GM11168 (cell line): Measurements from ENCODE around the gene COL25A1.

Experiments used
- in situ Hi-C: fragments of 300-500 bp; cut with MboI; formaldehyde crosslinking; loops from one replicate; pipeline ENCODE4 v1.12.0; 2022; ENCODE audit warnings: low sequenced_read_pairs; ENCODE audit not compliant: unreplicated experiment

The COL25A1 gene

GRCh38 chr4:108982402-108983185 is 319.9 kb downstream of the COL25A1 start:
- in situ Hi-C loops: no loop called here

GRCh38 chr4:108980455-108981239 is 321.8 kb downstream of the COL25A1 start:
- in situ Hi-C loops: no loop called here

- in situ Hi-C loops: no loop called here
Observed at GRCh38 chr4:108979759-108980158, 322.7 kb downstream of the COL25A1 start.

- in situ Hi-C loops: no loop called here
Observed at GRCh38 chr4:108978066-108978465, 324.4 kb downstream of the COL25A1 start.

GRCh38 chr4:108972613-108973283 is 329.7 kb downstream of the COL25A1 start:
- in situ Hi-C loops: no loop called here

GRCh38 chr4:108971473-108971872 is 331.0 kb downstream of the COL25A1 start:
- in situ Hi-C loops: no loop called here

- in situ Hi-C loops: no loop called here
Observed at GRCh38 chr4:108965472-108966076, 336.9 kb downstream of the COL25A1 start.

- in situ Hi-C loops: no loop called here
Observed at GRCh38 chr4:108965016-108965415, 337.4 kb downstream of the COL25A1 start.

- in situ Hi-C loops: no loop called here
Observed at GRCh38 chr4:108963910-108964309, 338.5 kb downstream of the COL25A1 start.

- in situ Hi-C loops: no loop called here
Observed at GRCh38 chr4:108959491-108959890, 343.0 kb downstream of the COL25A1 start.

- in situ Hi-C loops: no loop called here
Observed at GRCh38 chr4:108954880-108955279, 347.6 kb downstream of the COL25A1 start.

GRCh38 chr4:108953941-108954340 is 348.5 kb downstream of the COL25A1 start:
- in situ Hi-C loops: no loop called here

GRCh38 chr4:108950158-108950915 is 352.1 kb downstream of the COL25A1 start:
- in situ Hi-C loops: no loop called here

GRCh38 chr4:108947526-108947925 is 354.9 kb downstream of the COL25A1 start:
- in situ Hi-C loops: no loop called here

- in situ Hi-C loops: no loop called here
Observed at GRCh38 chr4:108946237-108946636, 356.2 kb downstream of the COL25A1 start.

GRCh38 chr4:108943976-108944591 is 358.4 kb downstream of the COL25A1 start:
- in situ Hi-C loops: no loop called here

GRCh38 chr4:108943371-108943770 is 359.1 kb downstream of the COL25A1 start:
- in situ Hi-C loops: no loop called here

GRCh38 chr4:108941904-108942430 is 360.5 kb downstream of the COL25A1 start:
- in situ Hi-C loops: no loop called here

- in situ Hi-C loops: no loop called here
Observed at GRCh38 chr4:108940634-108941033, 361.8 kb downstream of the COL25A1 start.
